Renal pelvis (tissue), 4 donors: ENCODE measurements around the gene DHX29. TPM values are rescaled to one million over a fixed set of nuclear protein-coding genes. Genes with fewer than 3 reads are reported as not detected.

Source experiments
- DNase-seq: peaks from one replicate; pipeline ENCODE4 v3.0.0-alpha.2; 2013
- polyA plus RNA-seq, 3 donors: library from polyadenylated mRNA; unstranded; fragments of 120-200 nt; gene quantifications; one replicate each; pipeline ENCODE4 v1.2.1, GENCODE V29; 2013; ENCODE audit not compliant: insufficient read length in 3 of 3

The DHX29 gene
- polyA plus RNA-seq, 3 donors = 38.7 to 43.3 (median 41.2) TPM

DNA sequence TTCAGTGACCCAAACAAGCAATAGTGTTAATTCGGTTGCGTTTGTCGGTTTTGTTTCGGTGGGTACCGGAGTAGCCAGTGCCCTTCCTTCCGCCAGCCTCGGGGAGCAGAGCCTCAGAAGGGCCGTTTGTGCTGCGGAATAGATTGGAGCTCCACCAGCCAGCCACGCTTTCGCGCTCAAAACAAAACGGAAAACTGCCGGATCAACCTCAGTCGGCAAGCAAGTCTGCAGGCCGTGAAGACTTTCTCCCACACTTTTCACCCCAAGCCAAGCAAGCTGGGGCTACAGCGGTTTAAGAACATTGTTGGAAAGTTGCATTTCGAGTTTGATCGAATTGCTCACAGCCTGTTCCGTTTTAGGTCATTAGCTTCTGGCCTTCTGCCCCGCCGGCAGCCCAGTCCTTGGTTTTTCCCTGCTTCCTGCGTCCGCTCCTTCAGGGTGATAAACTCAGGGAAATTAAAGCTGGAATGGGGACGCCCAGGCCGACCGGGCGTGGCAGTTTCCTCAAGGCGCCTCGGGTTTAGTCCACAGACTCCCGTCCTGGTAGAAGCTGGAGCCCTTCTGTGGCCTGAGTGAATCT lies 73.3 kb downstream of the DHX29 start:
- DNase-seq = no peak

DNA sequence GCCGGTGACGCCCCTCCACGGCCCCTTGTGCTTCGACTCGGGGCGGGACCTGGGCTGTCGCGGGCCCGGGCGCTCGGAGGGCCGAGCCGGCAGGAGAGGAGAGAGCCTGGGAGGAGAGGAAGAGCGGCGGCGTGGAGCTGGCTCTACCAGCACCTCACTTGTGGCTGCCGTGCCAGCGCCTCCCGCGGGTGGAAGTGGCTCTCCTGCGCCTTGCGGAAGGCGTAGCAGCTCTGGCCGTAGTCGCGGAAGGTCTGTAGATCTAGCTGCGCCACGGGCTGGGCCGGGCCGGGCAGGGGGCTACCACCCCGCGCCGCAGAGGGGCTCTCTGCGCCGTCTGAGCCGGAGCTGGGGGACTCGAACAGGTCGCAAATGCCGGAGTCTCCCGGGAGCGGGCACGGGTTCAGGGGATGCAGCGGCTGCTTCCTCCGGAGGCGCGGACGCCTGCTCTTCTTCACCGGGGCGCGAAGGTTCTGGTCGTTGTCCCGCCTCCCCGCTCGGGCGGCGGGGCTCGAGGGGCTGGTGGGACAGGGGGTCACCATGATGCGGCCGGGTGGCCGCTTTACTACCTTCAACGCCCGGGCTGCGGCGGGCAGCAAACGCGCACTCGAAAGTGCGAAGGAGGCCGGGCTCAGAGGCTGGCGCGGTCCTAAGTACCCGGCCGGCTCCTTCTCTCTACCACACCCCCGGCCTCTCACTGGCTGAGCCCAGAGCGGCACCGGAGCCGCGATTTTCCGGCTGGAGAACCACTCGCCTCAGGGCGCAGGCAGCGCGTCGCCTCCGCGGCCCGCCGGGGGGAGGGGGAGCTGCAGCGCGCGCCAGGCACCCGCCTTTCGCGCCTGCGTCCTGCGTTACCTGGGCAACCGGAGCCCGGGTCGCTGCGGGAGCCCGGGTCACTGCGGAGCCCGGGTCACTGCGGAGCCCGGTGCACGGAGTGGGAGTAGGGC lies 74.2 kb downstream of the DHX29 start, which contains the start of gene CCNO:
Gene CCNO, minus strand, starts transcription at position 624 of the 944 bp plus-strand sequence. Its CDS starts 85 bp downstream, at position 539.
- DNase-seq = no peak

- DNase-seq = no peak
Observed at GRCh38 chr5:55232271-55232984, 75.1 kb downstream of the DHX29 start.

DNA sequence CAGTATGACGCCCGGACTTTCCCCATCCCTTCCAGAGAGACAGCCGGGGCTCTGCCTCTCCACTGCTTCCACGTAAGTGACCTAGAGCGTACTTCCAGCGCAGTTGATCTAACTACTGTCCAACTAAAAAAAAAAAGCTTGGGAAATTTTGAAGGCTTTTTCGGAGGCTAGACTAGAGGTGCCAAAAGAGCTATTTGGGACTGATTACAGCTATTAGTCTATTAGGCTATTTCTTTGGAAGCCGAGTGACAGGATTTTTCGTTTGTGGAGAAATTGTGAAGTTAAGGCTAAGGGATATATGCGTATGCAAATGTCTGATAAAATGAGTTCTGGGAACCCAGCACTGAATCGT lies 75.6 kb downstream of the DHX29 start:
- no peak for DNase-seq

DNA sequence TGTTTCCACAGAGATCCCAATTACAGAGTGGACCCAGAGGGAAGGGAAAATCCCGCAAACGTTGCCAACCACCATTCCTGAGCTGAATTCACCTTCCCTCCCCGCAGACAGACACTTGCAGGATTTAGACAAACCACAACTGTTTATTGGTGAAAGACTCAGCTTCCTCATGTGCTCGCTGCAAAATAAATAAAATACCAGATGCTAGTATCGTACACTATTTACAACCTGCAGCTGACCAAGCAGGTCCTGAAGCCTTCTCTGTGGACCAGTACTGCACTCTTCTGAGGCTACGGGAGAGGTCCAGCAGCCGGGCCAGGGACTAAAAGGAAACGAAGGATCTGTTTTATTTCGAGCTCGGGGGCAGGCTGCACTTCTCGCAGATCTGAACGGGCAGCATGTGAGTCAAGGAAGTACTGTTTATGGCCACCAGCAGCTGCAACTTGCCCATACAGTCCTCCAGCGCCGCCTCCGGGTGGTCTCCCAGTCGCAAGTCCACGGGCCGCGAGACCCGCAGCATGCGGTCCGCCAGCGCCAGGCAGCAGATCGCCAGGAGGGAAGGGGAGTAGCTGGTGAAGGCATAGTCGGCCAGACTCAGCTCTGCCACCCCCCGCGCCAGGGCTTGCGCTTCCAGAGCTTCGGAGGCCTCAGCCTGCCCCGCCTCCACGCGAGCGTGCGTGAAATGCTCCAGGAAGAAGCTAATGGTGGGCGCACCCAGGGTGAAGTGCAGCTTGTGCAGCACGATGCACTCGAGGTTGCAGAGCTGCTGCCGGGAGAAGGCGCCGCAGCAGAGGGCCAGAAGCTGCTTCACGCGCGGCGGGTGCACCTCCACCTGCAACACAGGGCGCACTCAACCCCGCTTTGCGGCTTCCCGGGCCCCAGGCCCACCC lies 76.2 kb downstream of the DHX29 start:
- DNase-seq = no peak

- DNase-seq = no peak
Observed at GRCh38 chr5:55230086-55230629, 77.3 kb downstream of the DHX29 start.

GRCh38 chr5:55227664-55228430 lies 79.6 kb downstream of the DHX29 start:
- no peak for DNase-seq

DNA sequence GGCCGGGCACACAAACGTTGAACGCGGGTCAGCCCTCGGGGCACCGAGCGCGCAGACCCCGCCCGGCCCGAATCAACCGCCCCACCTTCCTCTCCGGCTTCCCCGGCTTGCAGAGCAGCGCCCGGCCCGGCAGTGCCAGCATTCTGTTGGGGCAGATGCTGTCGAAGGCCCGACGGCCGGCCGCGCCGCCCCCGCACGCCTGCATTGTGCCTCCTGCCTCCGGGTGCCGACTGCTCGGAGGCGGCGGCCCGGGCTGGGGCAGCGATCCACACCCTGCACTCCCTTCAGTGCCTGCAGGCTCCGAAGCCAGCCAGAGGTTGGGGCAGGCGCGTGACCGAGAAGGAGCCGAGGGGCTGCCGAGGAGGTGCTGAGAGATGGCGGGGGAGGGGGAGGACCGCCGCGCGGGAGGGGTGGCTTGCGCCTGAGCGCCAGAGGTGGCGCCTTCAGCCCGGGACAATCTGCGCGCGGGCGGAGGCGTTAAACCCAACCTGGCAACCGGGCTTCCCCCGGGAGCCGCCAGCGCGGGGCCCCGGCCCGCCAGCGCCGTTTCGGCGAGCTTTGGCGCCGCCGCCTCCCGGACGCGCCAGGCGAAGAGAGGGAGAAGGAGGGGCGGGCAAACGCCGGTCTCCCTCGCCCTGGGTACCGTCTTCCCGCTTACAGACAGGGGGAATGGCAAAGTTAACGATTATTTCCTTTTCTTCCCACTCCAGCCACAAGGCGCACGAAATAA lies 80.4 kb downstream of the DHX29 start, which contains the start of gene MCIDAS:
Gene MCIDAS, minus strand, starts transcription at position 382 of the 730 bp plus-strand sequence. Its CDS starts 177 bp downstream, at position 205.
- no peak for DNase-seq

GRCh38 chr5:55226027-55226933 lies 81.2 kb downstream of the DHX29 start:
- DNase-seq = no peak

GRCh38 chr5:55225346-55225745 lies 82.1 kb downstream of the DHX29 start:
- no peak for DNase-seq

DNA sequence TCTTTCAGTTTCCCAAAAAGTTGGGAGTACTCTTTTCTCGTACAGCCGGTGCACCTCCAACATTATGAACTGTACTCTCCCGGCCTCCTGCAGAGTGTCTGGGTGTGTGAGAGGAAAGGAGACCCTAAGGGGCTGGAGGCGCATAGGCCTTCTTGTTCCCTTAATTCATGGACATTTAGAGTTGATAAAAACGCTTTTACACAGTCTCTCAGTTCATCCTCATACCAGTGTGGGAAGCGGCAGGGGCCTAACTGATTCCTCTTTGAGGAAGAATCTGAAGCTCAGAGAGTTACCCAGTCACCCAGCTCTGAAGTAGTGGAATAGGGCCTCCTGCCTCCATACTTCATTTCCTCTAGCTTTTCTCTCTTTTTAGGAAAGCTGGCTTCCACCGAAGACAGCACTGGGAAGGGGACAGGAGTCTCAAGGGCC lies 83.7 kb downstream of the DHX29 start:
- no peak for DNase-seq

DNA sequence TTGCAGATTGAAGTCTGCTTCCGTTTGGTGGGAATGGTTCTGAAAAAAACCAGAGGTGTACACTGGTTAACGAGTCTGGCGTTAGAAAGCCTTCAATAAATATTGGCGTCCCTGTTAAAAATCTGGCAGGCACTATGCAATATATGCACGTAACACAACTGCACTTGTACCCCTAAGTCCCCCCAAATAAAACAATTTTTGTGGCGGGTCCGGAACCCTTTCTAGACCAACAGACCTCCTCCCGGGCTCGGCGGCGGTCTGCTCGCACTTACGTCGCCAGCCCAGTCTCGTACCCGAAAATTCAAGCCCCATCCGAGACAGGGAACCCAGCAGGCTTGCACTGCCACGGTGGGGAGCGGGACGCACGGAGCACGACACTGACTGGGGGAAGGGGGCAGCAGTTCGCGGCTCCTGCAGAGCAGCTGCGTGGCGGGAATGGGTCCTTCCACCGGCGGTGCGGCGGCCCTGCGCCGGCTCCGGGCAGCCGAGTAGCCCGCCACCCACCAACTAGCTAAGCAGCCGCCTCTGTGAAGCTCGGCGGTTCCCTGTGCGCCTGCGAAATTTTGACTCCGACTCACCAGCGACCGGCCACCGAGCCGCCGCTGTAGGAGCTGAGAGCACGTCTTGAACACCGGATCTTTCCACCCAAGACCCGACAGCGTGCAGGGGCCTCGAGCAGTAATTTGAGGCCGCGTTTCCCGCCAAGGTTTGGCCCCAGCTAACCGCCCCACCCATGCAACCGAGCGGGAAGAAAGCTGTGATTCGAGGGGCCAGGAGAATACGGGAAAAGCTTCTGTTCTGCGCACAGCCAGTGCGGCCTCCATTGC lies 84.3 kb downstream of the DHX29 start:
- no peak for DNase-seq

DNA sequence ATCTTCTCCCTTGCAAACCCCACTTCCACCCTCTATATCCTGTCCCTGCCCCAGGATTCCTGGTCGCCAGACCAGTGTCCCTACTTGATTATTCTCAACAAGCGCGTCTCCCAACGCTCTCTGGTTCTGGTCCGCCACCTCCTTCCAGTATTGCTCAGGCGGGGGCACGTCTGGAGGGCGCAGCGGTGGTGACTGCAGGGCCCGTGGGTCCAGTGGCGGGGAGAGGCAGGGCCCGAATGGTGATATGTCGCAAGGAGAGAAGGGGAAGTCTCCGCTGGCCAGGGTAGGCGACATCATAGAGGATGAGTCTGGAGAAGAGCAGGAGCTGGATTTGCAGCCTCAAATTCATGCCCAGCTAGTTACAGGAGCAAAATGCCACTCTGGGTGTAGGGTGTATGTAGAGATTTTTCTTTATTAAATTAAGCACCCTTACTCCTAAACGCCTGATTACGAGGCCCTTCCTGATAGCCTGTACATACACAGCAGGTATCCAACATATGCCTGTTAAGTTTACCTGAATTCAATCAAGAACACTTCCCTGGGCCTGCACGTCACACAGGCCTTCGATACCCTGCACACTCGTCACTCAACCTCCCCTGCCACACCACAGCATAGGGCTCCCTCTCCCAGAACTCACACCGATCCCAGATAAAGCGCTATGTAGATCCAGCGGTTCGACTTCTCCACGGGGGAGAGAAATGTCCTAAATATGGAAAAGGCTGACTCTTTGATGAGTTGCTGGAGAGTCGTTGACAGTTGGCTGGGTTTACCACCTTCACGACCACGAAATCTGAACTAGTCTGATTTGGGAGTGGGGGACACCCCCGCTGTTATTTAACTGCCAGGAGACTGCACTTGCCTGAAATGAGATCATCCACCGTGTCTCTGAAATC lies 85.2 kb downstream of the DHX29 start:
- DNase-seq = no peak

GRCh38 chr5:55220433-55221185 lies 86.9 kb downstream of the DHX29 start:
- no peak for DNase-seq

GRCh38 chr5:55219770-55220169 lies 87.7 kb downstream of the DHX29 start:
- no peak for DNase-seq

GRCh38 chr5:55218967-55219366 lies 88.5 kb downstream of the DHX29 start:
- DNase-seq = no peak
